A549 (cell line): ENCODE measurements around the gene JAG2.

ENCODE experiments used
- CEBPB ChIP-seq, 2 experiments: fragments of >200 bp in 1 of 2; sonication (Bioruptor Twin) in 1 of 2; formaldehyde crosslinking in 1 of 2; IDR thresholded peaks; 2 replicates each; pipeline ENCODE4 v1.6.1; 2012 to 2016
- CTCF ChIP-seq: fragments of >200 bp; sonication (Bioruptor Twin); formaldehyde crosslinking; IDR thresholded peaks from 3 replicates; pipeline ENCODE4 v1.5.1; 2016
- EHMT2 ChIP-seq: fragments of 200-600 bp; sonication (generic); IDR thresholded peaks from 2 replicates; pipeline ENCODE4 v1.6.1; 2016; ENCODE audit warnings: antibody characterized with exemption, low read depth, mild to moderate bottlenecking, moderate library complexity
- FOSL2 ChIP-seq, 2 experiments: fragments of 450-650 bp in 1 of 2; fragments of >200 bp in 1 of 2; sonication (Bioruptor Twin) in 1 of 2; formaldehyde crosslinking; IDR thresholded peaks; 2 replicates each; pipeline versions ENCODE4 v1.5.0 to v1.6.1; 2016 to 2020; ENCODE audit warnings: mild to moderate bottlenecking in 1 of 2, moderate library complexity in 1 of 2
- HDAC2 ChIP-seq: fragments of 200-600 bp; sonication (generic); IDR thresholded peaks from 2 replicates; pipeline ENCODE4 v1.6.1; 2016
- NPAS2 ChIP-seq: fragments of 250-450 bp; sonication (Bioruptor Pico); IDR thresholded peaks from 2 replicates; pipeline ENCODE4 v1.8.0; 2022; ENCODE audit warnings: mild to moderate bottlenecking, moderate library complexity, borderline replicate concordance
- RCOR1 ChIP-seq: fragments of 150-350 bp; IDR thresholded peaks from 2 replicates; pipeline ENCODE4 v1.6.1; 2014; ENCODE audit warnings: antibody characterized with exemption, low read length, low read depth
- REST ChIP-seq: fragments of 200-600 bp; sonication (generic); IDR thresholded peaks from 2 replicates; pipeline ENCODE4 v1.6.1; 2016; ENCODE audit warnings: antibody characterized with exemption, mild to moderate bottlenecking, moderate library complexity
- RFX5 ChIP-seq: fragments of 450-650 bp; IDR thresholded peaks from 2 replicates; pipeline ENCODE4 v1.7.1; 2014; ENCODE audit warnings: antibody characterized with exemption, mild to moderate bottlenecking, moderate library complexity
- USF2 ChIP-seq: fragments of 450-650 bp; IDR thresholded peaks from 2 replicates; pipeline ENCODE4 v1.6.1; 2014; ENCODE audit warnings: antibody characterized with exemption

GRCh38 chr14:105131241-105131640, 37.3 kb downstream of the JAG2 start:
- TF ChIP-seq NPAS2 (no peak), CTCF (no peak), REST (no peak), RFX5 (no peak), CEBPB (IDR thresholded peaks at IDR 0.05) (no peak), HDAC2 (no peak), USF2 (no peak), EHMT2 (no peak), RCOR1 (no peak), FOSL2 (IDR thresholded peaks at IDR 0.05) (no peak), FOSL2 (CRISPR knock-in tag; IDR thresholded peaks at IDR 0.05) (no peak)
